Stimulated activated memory B cell treated with anti-CD40 and anti-IgM and Interleukin-4, amounts not matched to agents 10 μg/mL and 1 μg/mL and 100 μg/mL, for 72 hours (primary cell): Measurements from ENCODE around the gene RAD18.

Experiments
- ATAC-seq: fragments of 150-1000 bp; cut with Tn5 transposase; 2 replicates; pipeline ENCODE4 v1.10.0; 2021
- H3K27ac Mint-ChIP-seq: one replicate; pipeline ENCODE4 v1.8.0; 2022; ENCODE audit warnings: mild to moderate bottlenecking, mixed read lengths
- H3K27me3 Mint-ChIP-seq: one replicate; pipeline ENCODE4 v1.8.0; 2022; ENCODE audit warnings: mixed read lengths
- H3K36me3 Mint-ChIP-seq: one replicate; pipeline ENCODE4 v1.8.0; 2022; ENCODE audit warnings: mixed read lengths
- H3K4me1 Mint-ChIP-seq: one replicate; pipeline ENCODE4 v1.8.0; 2022; ENCODE audit warnings: mixed read lengths
- H3K4me3 Mint-ChIP-seq: one replicate; pipeline ENCODE4 v1.8.0; 2022; ENCODE audit warnings: mild to moderate bottlenecking, moderate library complexity, mixed read lengths
- H3K9me3 Mint-ChIP-seq: one replicate; pipeline ENCODE4 v1.8.0; 2022; ENCODE audit warnings: mixed read lengths

The RAD18 gene, protein sequence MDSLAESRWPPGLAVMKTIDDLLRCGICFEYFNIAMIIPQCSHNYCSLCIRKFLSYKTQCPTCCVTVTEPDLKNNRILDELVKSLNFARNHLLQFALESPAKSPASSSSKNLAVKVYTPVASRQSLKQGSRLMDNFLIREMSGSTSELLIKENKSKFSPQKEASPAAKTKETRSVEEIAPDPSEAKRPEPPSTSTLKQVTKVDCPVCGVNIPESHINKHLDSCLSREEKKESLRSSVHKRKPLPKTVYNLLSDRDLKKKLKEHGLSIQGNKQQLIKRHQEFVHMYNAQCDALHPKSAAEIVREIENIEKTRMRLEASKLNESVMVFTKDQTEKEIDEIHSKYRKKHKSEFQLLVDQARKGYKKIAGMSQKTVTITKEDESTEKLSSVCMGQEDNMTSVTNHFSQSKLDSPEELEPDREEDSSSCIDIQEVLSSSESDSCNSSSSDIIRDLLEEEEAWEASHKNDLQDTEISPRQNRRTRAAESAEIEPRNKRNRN

DNA sequence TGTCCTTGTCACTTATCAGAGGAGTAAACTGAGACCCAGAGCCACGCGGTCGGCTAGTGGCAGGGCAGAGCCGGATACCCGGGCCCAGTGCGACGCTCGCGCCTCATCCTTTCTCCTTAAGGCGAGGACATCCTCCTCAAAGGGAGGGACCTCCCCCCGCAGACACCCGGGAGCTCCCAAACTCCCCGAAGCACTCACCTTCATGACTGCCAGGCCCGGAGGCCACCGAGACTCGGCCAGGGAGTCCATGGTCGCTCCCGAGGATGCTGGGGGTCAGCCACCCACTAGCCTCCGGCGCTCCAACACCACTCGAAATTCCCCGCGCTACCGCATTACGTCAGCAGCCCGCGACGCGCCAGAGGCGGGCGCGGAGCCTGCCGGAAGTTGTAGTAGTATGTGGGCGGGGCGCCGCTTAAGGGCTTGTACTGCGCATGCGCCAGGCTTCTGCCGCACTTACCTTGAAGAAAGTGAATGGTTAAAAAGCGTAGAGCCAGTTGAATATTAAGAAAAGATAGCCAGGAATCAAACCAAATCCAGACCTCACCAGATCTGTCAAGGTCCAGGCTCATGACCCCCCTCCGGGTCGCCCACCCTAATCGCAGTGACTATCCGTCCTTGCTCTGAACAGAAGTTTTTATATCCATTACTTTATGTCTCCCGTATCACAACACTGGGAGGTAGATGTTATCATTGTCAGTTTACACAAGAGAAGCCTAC, at the start of gene RAD18:
Gene RAD18, minus strand, starts transcription at position 336 of the 717 bp plus-strand sequence. Its CDS starts 87 bp downstream, at position 249.
- Mint-ChIP-seq H3K4me1 (peaks cover 32% of the 10 kb centered on the region), H3K27ac (peak within 1 kb of the TSS; percentile 90), H3K36me3 (peaks cover 18% of the 10 kb centered on the region), H3K27me3 (peaks cover 4% of the 10 kb centered on the region), H3K4me3 (peak within 1 kb of the TSS; percentile 97), H3K9me3 (no peaks in the 10 kb centered on the region)
- ATAC-seq: peak; percentile 96

DNA sequence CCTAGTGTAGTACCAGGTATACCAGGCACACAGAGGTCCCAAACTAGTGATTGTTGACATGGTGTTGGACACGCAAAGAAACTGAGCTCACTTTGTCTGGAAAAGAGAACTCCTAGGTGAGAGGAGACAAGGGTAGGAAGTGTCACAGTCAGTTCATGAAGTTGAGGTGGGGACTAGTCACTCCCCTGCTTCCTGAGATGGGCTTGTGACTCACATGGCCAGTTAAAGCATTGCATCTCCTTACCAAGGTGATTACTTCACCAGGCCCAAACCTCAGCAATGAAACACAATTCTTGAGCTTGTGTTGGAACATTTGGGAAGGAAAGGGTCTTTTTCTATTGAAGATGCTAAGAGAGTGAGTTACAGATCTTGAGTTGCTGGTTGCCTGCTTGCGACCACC, 49.2 kb upstream of the RAD18 start:
- Mint-ChIP-seq H3K4me1 (no peaks in the 10 kb centered on the region), H3K4me3 (no peak overlapping the region), H3K9me3 (no peaks in the 10 kb centered on the region), H3K27ac (no peak overlapping the region), H3K36me3 (peaks cover 9% of the 10 kb centered on the region), H3K27me3 (peaks cover 16% of the 10 kb centered on the region)
- no peak for ATAC-seq

DNA sequence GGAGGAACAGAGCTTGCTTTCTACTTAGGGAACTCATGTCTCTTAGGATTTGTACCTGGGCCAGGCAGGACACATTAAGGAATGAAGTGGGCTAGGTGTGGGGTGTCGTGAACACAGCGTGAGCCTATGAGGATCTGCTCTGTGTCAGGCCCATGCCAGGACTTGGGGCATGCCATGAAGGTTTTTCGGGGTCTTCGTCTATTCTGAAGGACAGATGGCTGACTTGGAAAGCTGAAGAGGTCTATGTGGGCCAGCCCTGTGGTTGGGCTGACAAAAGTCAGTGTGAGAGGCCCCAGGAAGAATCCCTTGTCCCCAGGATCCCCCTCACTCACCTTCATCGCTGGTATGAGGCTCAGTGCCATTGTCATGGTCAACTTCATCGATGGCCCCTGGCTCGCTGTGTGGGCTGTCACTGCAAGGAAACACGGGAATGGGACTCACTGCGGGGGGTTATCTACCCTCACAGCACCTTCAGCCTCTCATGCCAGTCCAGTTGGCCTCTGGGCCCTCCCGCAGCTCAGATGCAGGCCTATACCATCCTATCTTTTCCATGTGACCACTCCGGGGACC, 46.8 kb upstream of the RAD18 start:
- H3K27me3 Mint-ChIP-seq: peaks cover 3% of the 10 kb centered on the region
- no peaks in the 10 kb centered on the region for H3K9me3 Mint-ChIP-seq
- H3K36me3 Mint-ChIP-seq: peaks cover 6% of the 10 kb centered on the region
- no peak for ATAC-seq
- no peak overlapping the region for H3K4me3 Mint-ChIP-seq
- no peaks in the 10 kb centered on the region for H3K4me1 Mint-ChIP-seq
- no peak overlapping the region for H3K27ac Mint-ChIP-seq

DNA sequence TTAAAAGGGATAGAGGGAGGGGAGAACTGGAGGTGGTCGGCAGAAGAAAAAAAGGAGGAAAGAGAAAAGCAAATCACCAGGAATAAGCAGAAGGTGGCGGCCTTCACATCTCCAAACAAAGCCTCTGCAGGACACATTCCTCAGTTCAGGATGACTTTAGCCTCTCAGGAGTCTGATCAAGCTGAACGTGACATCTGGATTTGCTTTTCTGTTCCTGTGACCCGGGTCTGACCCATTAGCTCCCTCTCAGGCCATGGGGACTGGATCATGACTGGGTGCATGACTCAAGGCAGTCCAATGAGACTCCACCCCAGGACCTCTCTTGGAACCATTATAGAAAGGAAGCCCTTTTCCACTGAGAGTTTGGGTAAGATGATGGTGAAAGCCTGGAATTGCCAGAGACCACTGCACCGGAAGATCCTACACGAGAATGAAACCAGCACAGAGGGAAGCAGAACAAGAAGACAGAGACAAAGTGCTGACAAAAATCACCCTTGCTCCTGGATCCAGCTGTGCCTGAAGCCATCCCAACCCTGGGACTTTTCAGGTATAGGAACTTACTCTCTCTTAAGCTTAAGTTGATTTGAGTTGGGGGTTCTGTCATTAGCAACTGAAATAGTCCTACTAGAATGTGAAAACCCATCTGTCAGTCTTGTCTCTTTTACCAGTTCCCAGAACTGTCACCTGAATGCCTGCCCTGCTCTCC, 45.4 kb upstream of the RAD18 start:
- no peaks in the 10 kb centered on the region for H3K4me1 Mint-ChIP-seq
- no peak for ATAC-seq
- no peak overlapping the region for H3K4me3 Mint-ChIP-seq
- no peak overlapping the region for H3K27ac Mint-ChIP-seq
- peaks cover 2% of the 10 kb centered on the region for H3K9me3 Mint-ChIP-seq
- no peaks in the 10 kb centered on the region for H3K27me3 Mint-ChIP-seq
- H3K36me3 Mint-ChIP-seq: peaks cover 5% of the 10 kb centered on the region

DNA sequence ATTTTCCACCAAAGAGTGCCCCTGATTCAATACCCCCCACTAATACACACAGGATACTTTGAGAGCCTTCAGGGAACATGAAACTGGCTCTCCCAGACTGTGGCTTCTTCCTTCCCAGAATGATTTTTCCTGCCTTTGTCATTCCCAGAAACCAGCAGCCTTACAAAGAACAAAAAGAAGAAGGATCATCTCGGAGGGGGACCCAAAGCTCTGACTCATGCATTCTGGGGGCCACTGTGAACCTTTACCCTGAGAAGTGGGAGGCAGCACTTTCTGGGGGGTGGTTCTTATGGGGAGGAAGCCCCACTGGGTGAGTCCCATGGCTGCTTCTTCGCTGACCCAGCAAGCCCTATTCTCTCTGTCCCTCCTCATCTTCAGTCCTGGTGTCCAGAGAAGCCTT, 44.7 kb upstream of the RAD18 start:
- no peak for ATAC-seq
- Mint-ChIP-seq H3K27ac (no peak overlapping the region), H3K4me1 (no peaks in the 10 kb centered on the region), H3K36me3 (peaks cover 5% of the 10 kb centered on the region), H3K4me3 (no peak overlapping the region), H3K27me3 (no peaks in the 10 kb centered on the region), H3K9me3 (peaks cover 2% of the 10 kb centered on the region)

DNA sequence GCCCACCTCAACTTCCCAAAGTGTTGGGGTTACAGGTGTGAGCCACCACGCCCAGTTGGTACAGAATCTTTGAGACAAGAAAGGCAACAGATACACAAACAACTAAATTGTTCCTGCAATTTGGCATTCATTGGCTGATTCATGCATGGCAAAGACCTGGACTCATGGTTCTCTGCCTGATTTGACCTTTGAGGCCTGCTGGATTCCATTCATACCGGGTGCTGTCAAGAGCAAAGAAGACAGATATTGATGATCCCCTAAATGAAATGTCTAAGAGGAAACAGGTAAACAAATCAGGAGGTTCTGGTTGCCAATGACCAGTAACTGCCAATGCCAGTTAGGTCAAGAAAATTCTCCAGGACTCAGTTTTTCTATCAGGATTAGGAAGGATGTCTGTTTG, 43.9 kb upstream of the RAD18 start:
- no peaks in the 10 kb centered on the region for H3K4me1 Mint-ChIP-seq
- peaks cover 5% of the 10 kb centered on the region for H3K36me3 Mint-ChIP-seq
- no peak overlapping the region for H3K27ac Mint-ChIP-seq
- no peaks in the 10 kb centered on the region for H3K27me3 Mint-ChIP-seq
- H3K9me3 Mint-ChIP-seq: peaks cover 2% of the 10 kb centered on the region
- no peak for ATAC-seq
- no peak overlapping the region for H3K4me3 Mint-ChIP-seq

DNA sequence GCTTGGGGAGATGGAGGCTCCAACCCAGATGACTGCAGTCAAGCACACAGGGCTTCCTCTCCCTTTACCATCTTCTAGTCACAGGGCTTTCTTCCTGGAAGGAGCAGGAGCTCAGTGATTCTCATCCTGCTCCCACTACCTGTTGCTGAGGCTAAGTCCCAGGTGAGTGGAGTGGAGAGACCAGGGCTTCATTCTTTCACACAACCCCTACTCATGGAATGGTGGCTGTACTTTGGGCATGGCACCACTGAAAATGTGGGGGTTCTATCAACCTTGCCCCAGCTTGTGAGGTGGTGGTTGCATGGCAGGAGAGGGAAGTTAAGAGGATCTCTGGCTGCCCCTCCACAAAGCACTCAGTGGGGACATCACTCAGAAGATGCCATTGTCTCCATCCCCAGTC, 36.8 kb upstream of the RAD18 start:
- H3K27me3 Mint-ChIP-seq: peaks cover 8% of the 10 kb centered on the region
- ATAC-seq: no peak

DNA sequence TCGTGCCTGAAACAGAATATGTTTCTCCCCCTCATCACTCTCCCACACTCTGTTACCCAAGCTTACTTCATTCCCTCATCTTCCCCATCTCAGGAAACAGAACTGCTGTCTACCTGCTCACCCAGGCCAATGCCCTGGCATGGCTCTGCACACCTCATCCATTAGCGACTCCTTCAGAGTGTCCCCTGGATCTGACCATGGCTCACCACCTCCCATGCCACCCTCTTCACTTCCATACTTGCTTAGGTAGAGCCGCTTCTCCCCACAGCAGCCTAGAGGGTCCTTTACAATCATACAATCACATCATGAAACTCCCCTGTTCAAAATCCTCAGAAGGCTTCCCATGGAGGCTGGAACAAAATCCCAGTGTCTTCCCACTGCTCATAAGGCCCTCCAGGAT, 33.9 kb upstream of the RAD18 start:
- ATAC-seq: no peak
- no peak overlapping the region for H3K27ac Mint-ChIP-seq
- no peaks in the 10 kb centered on the region for H3K36me3 Mint-ChIP-seq
- no peaks in the 10 kb centered on the region for H3K9me3 Mint-ChIP-seq
- H3K4me3 Mint-ChIP-seq: no peak overlapping the region
- H3K27me3 Mint-ChIP-seq: peaks cover 8% of the 10 kb centered on the region
- H3K4me1 Mint-ChIP-seq: no peaks in the 10 kb centered on the region

More for the DNA sequence above, 36.8 kb upstream of the RAD18 start:
- Mint-ChIP-seq H3K27ac (no peak overlapping the region), H3K9me3 (peaks cover 2% of the 10 kb centered on the region), H3K4me1 (no peaks in the 10 kb centered on the region), H3K4me3 (no peak overlapping the region), H3K36me3 (no peaks in the 10 kb centered on the region)

DNA sequence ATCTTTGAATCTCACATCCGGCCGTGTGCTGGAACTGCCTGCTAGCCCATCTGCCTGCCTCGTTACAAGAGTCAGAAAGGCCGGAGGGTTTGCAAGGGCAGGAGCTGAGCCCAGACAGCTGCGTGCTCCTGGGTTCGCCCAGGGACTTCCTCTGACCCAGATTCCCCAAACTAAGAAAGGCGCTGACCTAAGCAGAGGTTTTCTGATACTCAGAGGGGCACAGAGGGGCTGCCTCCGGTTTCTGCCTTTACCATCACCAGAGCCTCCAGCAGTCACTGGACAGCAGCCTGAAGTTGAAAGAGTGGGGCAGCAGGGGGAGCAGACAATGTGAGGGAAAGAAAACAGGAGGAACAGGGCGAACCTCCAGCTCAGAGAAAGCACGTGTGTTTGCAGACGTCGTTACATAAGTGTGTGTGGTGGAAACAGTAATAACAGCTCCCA, 33.4 kb upstream of the RAD18 start:
- no peaks in the 10 kb centered on the region for H3K9me3 Mint-ChIP-seq
- H3K4me1 Mint-ChIP-seq: no peaks in the 10 kb centered on the region
- no peaks in the 10 kb centered on the region for H3K36me3 Mint-ChIP-seq
- no peak overlapping the region for H3K27ac Mint-ChIP-seq
- H3K4me3 Mint-ChIP-seq: no peak overlapping the region
- H3K27me3 Mint-ChIP-seq: peaks cover 8% of the 10 kb centered on the region
- ATAC-seq: no peak

DNA sequence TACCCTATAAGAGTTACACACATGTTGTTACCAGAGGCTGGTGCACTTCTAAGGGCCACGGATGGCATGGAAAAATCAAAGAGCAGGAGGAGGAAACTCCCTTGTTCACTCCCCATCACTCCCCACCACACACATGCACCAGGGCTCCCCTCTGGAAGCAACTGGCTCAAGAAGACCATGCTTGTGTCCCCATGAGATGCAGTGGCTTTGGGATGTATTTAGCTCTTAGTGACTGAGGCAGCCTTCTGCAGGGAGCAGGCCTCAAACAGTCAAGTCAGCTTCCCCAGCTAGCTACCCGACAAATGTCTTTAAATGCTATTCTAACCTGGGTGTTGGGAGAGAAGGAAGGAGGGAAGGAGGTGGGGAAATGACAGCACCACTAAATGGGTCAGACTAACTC, 32.9 kb upstream of the RAD18 start:
- no peak for ATAC-seq

DNA sequence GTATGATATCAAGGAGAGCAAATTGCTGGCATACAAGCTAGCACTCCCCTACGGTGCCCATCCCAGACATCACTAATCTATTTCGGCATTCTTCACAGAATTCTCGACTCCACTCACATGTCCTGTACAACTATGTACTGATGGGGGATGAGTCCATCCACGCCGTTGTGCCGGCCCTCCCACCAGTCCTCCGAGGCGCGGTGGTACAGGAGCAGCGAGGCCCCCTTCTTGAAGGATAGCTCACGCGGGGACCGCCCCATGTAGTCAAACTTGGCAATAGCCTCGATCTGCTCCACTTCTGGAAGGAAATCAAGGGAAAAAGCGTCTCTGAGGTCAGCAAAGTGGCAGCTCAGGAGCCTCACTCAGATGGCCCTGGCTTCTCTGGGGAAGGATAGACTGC, 31.0 kb upstream of the RAD18 start:
- no peaks in the 10 kb centered on the region for H3K36me3 Mint-ChIP-seq
- H3K4me3 Mint-ChIP-seq: no peak overlapping the region
- ATAC-seq: no peak
- H3K27ac Mint-ChIP-seq: no peak overlapping the region
- H3K27me3 Mint-ChIP-seq: peaks cover 8% of the 10 kb centered on the region
- no peaks in the 10 kb centered on the region for H3K9me3 Mint-ChIP-seq
- H3K4me1 Mint-ChIP-seq: no peaks in the 10 kb centered on the region

More for the DNA sequence above, 32.9 kb upstream of the RAD18 start:
- no peak overlapping the region for H3K27ac Mint-ChIP-seq
- H3K27me3 Mint-ChIP-seq: peaks cover 8% of the 10 kb centered on the region
- no peak overlapping the region for H3K4me3 Mint-ChIP-seq
- no peaks in the 10 kb centered on the region for H3K4me1 Mint-ChIP-seq
- H3K36me3 Mint-ChIP-seq: no peaks in the 10 kb centered on the region
- no peaks in the 10 kb centered on the region for H3K9me3 Mint-ChIP-seq

DNA sequence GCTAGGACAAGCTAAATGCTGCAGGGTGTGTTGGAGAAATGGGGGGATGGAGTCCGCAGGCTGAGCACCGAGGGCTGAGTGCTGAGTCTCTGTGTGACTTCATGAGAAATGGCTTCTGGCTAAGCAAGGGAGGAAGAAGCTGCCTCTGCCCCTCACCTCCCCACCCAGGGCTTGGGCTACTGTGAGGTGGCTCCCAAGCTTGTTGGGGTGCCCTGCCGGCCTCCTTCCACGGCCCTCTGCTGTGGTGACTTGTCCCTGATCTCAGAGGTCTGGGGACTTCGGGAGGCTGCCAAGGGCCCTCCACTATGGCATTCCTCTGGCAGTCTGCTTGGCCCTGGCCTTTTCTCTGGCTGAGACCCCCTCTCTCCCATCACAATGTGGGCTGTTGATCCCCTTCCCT, 30.1 kb upstream of the RAD18 start:
- no peak for ATAC-seq
- Mint-ChIP-seq H3K9me3 (no peaks in the 10 kb centered on the region), H3K27ac (no peak overlapping the region), H3K4me3 (no peak overlapping the region), H3K36me3 (no peaks in the 10 kb centered on the region), H3K4me1 (no peaks in the 10 kb centered on the region), H3K27me3 (peaks cover 8% of the 10 kb centered on the region)

DNA sequence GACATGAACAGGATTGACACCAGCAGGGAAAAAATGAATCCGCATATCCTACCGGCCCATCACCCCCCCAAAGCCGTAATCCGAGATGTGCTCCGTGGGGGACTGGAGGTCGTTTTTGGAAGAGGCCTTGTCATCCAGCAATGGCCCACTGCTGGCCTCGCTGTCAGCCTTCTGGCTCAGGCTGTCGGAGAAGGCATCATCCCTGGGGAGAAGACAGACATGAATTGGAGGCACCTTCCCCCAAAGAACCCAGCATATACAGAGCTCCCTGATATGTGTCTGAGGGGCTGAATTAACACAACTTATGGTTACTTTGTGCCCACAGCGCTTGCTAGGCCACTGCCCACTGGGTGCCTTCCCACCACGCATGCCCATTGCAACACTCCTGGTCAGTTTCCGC, 29.6 kb upstream of the RAD18 start:
- Mint-ChIP-seq H3K9me3 (no peaks in the 10 kb centered on the region), H3K4me1 (peaks cover under 1% of the 10 kb centered on the region), H3K27ac (no peak overlapping the region), H3K36me3 (no peaks in the 10 kb centered on the region), H3K4me3 (no peak overlapping the region), H3K27me3 (peaks cover 8% of the 10 kb centered on the region)
- no peak for ATAC-seq

DNA sequence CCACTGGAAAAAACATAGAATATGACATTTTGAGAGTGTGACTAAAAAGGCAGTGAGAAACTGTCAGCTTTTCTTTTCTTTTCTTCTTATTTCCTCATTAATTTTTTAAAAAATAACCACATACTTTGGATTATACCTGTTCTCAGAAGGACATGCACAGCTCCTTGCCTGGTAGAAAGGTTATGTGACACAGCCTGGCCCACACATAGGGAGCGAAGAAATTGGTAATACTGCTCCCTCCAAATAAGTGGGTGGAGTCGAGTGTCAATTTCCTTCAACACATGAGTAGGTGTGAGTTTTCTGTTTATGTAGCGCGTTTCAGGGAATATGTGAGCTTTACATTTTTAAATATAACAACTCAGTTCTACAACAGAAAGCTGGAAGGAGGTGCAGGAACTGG, 28.9 kb upstream of the RAD18 start:
- peaks cover 6% of the 10 kb centered on the region for H3K4me1 Mint-ChIP-seq
- H3K4me3 Mint-ChIP-seq: no peak overlapping the region
- no peaks in the 10 kb centered on the region for H3K9me3 Mint-ChIP-seq
- ATAC-seq: no peak
- no peaks in the 10 kb centered on the region for H3K36me3 Mint-ChIP-seq
- peaks cover 5% of the 10 kb centered on the region for H3K27me3 Mint-ChIP-seq
- H3K27ac Mint-ChIP-seq: no peak overlapping the region
